Fibroblast of villous mesenchyme (primary cell): ENCODE measurements around the gene HERC4. TPM values are rescaled to one million over a fixed set of nuclear protein-coding genes. Genes with fewer than 3 reads are reported as not detected.
"Not testable (repeated sequence)": the region's sequence is repeated elsewhere in the genome, so short reads cannot be mapped to it uniquely, and the experiment has no call there.

ENCODE experiments used
- DNase-seq: peaks from one replicate; pipeline ENCODE4 v3.0.0-alpha.2; 2010; ENCODE audit warnings: low read depth
- H3K4me3 ChIP-seq: 2 replicates; pipeline ENCODE4 v1.5.1; 2011; ENCODE audit warnings: low read depth, mild to moderate bottlenecking, low read length
- CTCF ChIP-seq: IDR thresholded peaks from 2 replicates; pipeline ENCODE4 v1.5.1; 2012; ENCODE audit warnings: low read depth, mild to moderate bottlenecking, low read length; ENCODE audit not compliant: insufficient read depth
- total RNA-seq: library from RNA; depleted of rRNA; stranded (reverse); fragments of >200 nt; gene quantifications from 2 replicates; pipeline ENCODE4 v1.2.3, GENCODE V29; 2012

The HERC4 gene
- total RNA-seq, 1 donor = 225 TPM

- no peak for DNase-seq
- H3K4me3 ChIP-seq = no peak overlapping the region
- TF ChIP-seq CTCF = no peak
These were observed 43.0 kb downstream of the HERC4 start for GRCh38 chr10:68032113-68032512.

- DNase-seq = no peak
- H3K4me3 ChIP-seq = no peak overlapping the region
- no peak for TF ChIP-seq CTCF
These were observed 47.7 kb downstream of the HERC4 start for GRCh38 chr10:68027429-68027828.

- no peak overlapping the region for H3K4me3 ChIP-seq
- no peak for DNase-seq
- TF ChIP-seq CTCF = no peak
These were observed 51.8 kb downstream of the HERC4 start for GRCh38 chr10:68023292-68023691.

DNA sequence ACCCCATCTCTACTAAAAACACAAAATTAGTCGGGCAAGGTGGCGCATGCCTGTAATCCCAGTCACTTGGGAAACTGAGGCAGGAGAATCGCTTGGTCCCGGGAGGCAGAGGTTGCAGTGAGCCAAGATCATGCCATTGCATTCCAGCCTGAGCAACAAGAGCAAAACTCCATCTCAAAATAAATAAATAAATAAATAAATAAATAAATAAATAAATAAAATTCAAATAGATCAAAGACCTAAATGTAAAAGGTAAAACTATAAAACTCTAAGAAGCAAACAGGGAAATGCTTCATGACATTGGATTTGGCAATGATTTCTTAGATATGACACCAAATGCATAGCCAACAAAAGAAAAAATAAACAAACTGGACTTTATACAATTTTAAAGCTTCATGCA is 52.8 kb downstream of the HERC4 start:
- H3K4me3 ChIP-seq, DNase-seq: not testable (repeated sequence)

DNA sequence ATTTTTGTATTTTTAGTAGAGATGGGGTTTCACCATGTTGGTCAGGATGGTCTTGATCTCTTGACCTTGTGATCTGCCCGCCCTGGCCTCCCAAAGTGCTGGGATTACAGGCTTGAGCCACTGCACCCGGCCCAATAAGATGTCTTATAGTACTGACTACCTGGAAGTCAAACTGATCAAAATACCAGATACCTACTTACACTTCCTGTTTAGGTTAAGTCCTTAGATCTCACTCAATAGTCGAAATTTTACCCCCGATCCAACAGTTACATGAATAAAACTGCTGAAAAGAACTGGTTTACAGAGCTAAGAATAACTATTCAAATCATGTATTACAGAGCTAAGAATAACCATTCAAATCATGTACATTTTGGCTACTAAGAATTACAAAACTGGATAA is 58.6 kb downstream of the HERC4 start:
- H3K4me3 ChIP-seq = not testable (repeated sequence)

DNA sequence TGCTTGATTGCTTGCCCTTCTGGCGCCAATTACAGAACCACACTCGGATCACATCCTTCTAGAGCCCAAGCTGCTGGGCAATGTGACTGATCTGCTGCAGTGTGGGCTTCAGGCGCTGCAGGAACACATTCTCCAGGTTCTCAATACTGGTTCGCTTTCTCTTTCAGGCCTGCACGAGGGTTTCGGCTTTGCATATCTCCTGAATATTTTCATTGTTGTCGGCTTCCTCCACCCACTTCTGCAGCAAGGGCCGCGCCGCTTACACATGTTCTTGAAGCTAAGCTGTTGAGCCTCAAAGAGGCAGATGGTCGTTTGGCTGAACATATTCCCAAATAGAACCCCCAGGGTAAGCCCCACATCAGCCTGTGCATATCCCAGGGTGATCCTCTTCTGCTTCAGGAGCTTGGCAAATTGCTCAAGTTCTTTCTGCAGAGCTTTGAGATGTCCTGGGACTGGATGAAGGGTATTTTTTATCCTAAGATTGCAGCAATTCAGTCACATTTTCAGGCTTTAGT is 64.6 kb downstream of the HERC4 start:
- no peak overlapping the region for H3K4me3 ChIP-seq
- no peak for TF ChIP-seq CTCF
- no peak for DNase-seq

More for the DNA sequence above, 58.6 kb downstream of the HERC4 start:
- DNase-seq = not testable (repeated sequence)

DNA sequence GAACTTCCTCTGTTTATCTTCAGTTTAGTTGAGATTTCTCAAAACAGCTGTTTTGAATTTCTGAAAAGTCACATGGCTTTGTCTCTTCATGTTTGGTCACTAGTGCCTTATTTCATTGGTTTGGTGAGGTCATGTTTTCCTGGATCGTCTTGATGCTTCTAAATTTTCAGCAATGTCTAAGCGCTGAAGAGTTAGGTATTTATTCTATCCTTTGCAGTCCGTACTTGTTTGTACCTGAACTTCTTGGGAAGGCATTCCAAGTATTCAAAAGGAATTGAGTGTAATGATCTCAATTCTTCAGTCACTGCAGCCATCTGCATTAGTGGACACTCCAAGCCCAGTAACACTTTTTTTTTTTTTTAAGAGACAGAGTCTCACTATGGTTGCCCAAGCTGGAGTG is 67.7 kb downstream of the HERC4 start:
- no peak overlapping the region for H3K4me3 ChIP-seq
- no peak for DNase-seq
- TF ChIP-seq CTCF = no peak

DNA sequence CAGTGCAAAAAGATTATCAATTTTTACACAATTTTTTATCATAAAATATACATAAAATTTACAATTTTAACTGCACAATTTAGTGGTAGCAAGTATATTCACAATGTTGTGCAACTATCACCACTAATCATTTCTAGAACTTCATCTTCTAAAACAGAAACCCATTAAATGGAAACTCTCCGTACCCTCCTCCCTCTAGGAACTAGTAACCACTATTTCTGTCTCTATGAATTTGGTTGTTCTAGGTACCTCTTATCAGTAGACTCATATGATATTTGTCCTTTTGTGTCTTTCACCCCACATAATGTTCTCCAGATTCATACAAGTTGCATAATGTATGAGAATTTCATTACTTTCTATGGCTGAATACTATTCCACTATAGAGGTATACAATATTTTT is 73.5 kb downstream of the HERC4 start:
- DNase-seq = no peak
- TF ChIP-seq CTCF = no peak
- no peak overlapping the region for H3K4me3 ChIP-seq
